HG03442 (cell line): ENCODE measurements around the gene PRPF40B.

Experiments used
- ATAC-seq: cut with Tn5 transposase; IDR thresholded peaks from one replicate; pipeline ENCODE4 v1.9.1; 2021; ENCODE audit warnings: mild to moderate bottlenecking, moderate library complexity; ENCODE audit not compliant: unreplicated experiment

Gene PRPF40B

GRCh38 chr12:49635036-49635435, 11.7 kb downstream of the PRPF40B start:
- ATAC-seq = no peak

- ATAC-seq = no peak
Observed at GRCh38 chr12:49635656-49636055, 12.3 kb downstream of the PRPF40B start.

GRCh38 chr12:49636574-49636973, 13.2 kb downstream of the PRPF40B start:
- ATAC-seq = no peak

GRCh38 chr12:49636979-49637755, 13.8 kb downstream of the PRPF40B start:
- no peak for ATAC-seq

GRCh38 chr12:49641748-49642369, 18.5 kb downstream of the PRPF40B start:
- no peak for ATAC-seq

GRCh38 chr12:49642370-49642802, 19.0 kb downstream of the PRPF40B start:
- ATAC-seq = no peak

GRCh38 chr12:49643135-49643534, 19.8 kb downstream of the PRPF40B start:
- no peak for ATAC-seq

- ATAC-seq = no peak
Observed at GRCh38 chr12:49643961-49644619, 20.7 kb downstream of the PRPF40B start.

- no peak for ATAC-seq
Observed at GRCh38 chr12:49644620-49644994, 21.2 kb downstream of the PRPF40B start.

GRCh38 chr12:49645146-49646039, 22.0 kb downstream of the PRPF40B start:
- ATAC-seq = no peak

GRCh38 chr12:49646331-49646830, 23.0 kb downstream of the PRPF40B start:
- ATAC-seq = no peak

GRCh38 chr12:49646871-49647654, 23.7 kb downstream of the PRPF40B start:
- ATAC-seq = no peak

- ATAC-seq = no peak
Observed at GRCh38 chr12:49647827-49648711, 24.7 kb downstream of the PRPF40B start.

GRCh38 chr12:49648712-49649003, 25.3 kb downstream of the PRPF40B start:
- ATAC-seq = no peak

- ATAC-seq = no peak
Observed at GRCh38 chr12:49649445-49649844, 26.1 kb downstream of the PRPF40B start.

GRCh38 chr12:49649892-49650291, 26.5 kb downstream of the PRPF40B start:
- ATAC-seq = no peak

- no peak for ATAC-seq
Observed at GRCh38 chr12:49651855-49652254, 28.5 kb downstream of the PRPF40B start.

- no peak for ATAC-seq
Observed at GRCh38 chr12:49652921-49653520, 29.7 kb downstream of the PRPF40B start.

- ATAC-seq = no peak
Observed at GRCh38 chr12:49654715-49655114, 31.4 kb downstream of the PRPF40B start.
